ENCODE results near the gene ELF3.
A peak's percentile ranks its signal among the peaks of the same experiment; 100 is the strongest.
"Not testable (repeated sequence)": the region's sequence is repeated elsewhere in the genome, so short reads cannot be mapped to it uniquely, and the experiment has no call there.

Gene ELF3

DNA sequence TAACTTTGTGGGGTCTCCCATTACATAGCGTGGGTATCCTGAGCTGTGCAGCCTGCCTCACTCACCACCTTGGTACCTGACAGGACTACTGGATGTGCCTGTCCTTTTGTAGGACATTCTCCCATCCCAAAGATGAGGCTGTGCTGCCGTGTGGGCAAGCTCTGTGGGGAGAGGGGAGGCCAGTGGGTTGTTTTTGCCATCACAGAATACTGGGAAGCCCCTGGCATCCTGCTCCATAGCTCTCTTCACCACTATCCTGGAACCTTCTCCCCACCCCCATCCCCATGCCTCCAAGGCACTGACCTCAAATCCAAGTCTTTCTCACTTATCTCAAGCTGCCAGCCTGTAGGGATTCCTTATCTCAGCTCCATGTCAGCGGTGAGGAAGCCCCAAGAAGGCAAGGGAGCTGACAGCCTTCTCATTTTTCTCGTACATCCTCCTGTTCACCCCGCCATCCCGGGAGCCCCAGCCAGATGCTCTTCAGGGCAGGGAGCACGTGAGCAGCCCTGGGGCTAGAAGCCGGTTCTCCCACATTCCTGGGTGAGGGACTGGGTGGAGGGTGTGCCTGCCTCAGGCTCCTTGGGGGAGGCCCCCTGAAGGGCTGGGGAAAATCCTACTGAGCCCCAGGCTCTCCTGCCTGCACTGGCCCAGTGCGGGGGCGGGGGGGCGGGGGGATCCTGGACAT is 2.4 kb upstream of the ELF3 start:
- DNase-seq (ENCODE audit: low read depth in 2 of 2) = no peak

DNA sequence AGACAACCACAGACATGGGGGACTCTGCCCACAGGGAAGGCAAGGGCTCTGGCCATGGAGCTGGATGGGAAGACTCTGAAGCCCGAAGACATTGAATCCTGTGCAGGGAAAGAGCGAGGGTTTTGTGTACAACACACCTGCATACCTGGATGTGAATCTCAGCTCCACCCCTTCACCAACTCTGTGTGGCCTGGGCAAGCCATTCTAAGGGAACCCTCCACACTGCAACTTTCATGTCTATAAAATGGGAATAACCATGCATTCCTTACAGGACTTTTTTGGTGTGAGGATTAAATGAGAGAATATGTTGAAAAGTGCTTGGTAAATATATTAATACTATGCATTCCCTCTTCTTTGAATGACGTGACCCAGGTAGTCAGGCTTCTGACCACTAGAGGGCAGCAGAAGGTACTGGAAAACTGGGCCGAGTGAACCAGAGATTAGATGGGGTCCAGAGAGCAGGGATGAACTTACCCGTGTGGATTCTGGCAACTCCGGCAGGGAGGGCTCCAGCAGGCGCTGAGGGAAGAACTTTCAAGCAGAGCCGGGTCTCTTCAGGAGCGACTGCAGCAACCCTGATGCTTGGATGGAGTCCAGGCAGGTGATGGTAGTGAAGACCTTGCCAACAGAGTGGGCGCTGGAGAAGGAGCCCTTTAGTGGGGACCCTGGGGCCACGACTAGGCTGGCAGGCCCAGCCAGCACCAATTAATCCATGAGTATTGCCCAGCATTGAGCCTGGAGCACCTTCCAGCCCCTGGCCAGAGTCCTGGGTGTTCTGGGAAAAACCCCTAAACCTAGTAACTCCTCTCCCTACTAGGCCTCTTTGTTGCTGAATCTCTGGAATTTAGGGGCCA is 834 bp upstream of the ELF3 start:
- peak; percentile 11 to 31 for DNase-seq (ENCODE audit: low read depth in 2 of 2)

DNA sequence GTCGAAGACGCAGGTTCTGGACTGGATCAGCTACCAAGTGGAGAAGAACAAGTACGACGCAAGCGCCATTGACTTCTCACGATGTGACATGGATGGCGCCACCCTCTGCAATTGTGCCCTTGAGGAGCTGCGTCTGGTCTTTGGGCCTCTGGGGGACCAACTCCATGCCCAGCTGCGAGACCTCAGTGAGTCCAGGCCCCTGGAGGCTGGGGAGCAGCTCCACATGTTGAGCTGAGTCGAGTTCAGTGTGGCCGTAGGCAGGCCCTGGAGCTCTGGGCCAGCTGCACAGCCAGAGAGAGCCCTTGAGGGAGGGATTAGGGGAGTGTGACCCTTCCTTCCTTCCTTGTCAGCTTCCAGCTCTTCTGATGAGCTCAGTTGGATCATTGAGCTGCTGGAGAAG is 1.6 kb downstream of the ELF3 start:
- DNase-seq (ENCODE audit: low read depth in 2 of 2) = no peak

DNA sequence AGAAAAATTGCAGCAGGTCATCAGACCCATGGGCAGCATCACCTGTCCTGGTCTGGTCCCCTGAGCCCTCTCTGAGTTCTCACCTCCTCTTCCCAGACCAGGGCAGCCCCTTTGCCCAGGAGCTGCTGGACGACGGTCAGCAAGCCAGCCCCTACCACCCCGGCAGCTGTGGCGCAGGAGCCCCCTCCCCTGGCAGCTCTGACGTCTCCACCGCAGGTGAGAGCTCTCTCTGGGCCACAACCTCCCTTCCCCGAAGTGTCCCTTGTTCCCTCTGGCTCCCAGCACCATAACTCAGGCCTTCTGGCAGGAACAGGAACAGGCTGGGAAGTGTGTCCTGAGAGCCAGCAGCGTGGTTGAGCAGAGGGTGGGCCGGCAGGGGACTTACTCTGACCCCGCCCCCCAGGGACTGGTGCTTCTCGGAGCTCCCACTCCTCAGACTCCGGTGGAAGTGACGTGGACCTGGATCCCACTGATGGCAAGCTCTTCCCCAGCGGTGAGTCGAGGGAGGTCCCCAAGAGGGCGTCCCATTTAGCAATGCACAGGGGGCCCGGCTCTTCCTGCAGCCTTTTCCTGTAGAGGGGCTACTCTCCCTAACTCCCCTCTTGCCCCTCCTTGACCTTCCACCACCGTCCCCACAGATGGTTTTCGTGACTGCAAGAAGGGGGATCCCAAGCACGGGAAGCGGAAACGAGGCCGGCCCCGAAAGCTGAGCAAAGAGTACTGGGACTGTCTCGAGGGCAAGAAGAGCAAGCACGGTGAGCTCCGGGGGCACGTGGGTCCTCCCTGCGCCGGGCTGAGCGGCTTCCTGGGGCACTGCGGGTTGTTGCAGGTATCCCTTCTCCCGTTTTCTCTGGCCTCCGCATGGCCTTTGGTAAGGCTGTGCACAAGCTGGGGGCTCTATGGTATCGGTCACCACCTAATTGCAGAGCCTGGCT is 2.4 kb downstream of the ELF3 start:
- no peak for DNase-seq (ENCODE audit: low read depth in 2 of 2)

DNA sequence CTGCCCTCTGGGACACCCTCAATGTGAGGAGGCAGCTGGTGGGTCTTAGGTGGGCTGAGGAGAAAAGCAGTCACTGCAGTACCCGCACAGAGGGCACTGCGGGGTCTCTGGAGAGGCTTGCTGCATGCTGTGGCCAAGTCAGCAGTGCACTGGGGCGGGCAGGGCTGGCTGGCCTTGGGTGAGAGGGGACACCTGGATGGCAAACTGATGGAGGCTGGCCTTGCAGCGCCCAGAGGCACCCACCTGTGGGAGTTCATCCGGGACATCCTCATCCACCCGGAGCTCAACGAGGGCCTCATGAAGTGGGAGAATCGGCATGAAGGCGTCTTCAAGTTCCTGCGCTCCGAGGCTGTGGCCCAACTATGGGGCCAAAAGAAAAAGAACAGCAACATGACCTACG is 3.2 kb downstream of the ELF3 start:
- no peak for DNase-seq (ENCODE audit: low read depth in 2 of 2)

DNA sequence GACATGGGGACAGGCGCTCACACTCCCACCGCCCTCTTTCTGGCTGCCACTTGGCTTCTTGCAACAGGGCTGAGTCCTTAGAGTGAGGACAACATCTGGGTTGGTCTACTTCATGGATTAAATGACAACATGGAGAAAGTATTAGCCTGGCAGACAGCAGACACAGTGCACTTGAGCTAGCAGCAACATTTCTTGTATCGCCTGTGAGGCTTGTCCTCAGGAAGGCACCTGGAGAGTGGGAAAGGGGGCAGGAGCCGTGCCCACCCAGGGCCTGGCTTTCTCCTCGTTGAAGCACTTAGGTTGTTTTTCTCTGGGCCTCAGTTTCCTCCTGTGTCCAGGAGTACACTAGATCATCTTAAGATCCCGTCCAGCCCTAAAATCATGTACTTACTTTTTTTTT is 3.7 kb downstream of the ELF3 start:
- DNase-seq (ENCODE audit: low read depth in 2 of 2) = no peak

DNA sequence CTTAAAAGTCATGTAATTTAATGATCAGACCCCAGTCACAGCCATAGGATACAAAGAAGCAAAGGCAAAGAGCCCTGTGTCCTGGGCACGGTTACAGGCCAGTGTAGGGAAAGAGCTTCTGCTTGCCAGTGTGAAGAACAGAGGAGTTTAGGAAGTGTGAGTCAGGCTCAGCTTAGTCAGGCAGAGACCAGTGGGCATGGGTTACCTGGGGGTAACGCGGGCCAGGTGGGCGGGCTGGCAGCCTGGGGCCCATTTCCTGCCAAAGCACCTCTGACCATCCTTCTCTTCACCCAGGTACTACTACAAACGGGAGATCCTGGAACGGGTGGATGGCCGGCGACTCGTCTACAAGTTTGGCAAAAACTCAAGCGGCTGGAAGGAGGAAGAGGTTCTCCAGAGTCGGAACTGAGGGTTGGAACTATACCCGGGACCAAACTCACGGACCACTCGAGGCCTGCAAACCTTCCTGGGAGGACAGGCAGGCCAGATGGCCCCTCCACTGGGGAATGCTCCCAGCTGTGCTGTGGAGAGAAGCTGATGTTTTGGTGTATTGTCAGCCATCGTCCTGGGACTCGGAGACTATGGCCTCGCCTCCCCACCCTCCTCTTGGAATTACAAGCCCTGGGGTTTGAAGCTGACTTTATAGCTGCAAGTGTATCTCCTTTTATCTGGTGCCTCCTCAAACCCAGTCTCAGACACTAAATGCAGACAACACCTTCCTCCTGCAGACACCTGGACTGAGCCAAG is 4.7 kb downstream of the ELF3 start:
- no peak for DNase-seq (ENCODE audit: low read depth in 2 of 2)

DNA sequence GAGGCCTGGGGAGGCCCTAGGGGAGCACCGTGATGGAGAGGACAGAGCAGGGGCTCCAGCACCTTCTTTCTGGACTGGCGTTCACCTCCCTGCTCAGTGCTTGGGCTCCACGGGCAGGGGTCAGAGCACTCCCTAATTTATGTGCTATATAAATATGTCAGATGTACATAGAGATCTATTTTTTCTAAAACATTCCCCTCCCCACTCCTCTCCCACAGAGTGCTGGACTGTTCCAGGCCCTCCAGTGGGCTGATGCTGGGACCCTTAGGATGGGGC is 5.2 kb downstream of the ELF3 start:
- DNase-seq (ENCODE audit: low read depth in 2 of 2) = no peak

DNA sequence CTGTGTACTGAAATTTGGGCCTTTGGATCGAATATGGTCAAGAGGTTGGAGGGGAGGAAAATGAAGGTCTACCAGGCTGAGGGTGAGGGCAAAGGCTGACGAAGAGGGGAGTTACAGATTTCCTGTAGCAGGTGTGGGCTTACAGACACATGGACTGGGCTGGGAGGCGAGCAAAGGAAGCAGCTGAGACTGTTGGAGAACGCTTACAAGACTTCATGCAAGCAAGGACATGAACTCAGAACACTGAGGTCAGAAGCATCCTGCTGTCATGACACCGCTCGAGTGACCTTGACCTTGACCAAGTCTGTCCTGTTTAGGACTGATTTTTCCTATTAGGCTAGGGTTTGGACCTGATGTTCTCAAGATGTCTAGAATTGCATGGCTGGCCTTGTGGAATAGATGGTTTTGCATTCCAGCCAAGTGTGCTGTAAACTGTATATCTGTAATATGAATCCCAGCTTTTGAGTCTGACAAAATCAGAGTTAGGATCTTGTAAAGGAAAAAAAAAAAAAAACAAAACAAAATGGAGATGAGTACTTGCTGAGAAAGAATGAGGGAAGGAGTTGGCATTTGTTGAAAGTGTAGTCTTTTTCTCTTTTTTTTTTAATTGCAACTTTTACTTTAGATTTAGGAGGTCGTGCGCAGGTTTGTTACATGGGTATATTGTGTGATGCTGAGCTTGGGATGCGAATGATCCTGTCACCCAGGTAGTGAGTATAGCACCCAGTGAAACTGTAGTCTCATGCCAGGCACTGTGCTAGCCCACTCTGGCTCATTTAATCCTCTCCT is 5.8 kb downstream of the ELF3 start:
- DNase-seq (ENCODE audit: low read depth in 2 of 2) = no peak

DNA sequence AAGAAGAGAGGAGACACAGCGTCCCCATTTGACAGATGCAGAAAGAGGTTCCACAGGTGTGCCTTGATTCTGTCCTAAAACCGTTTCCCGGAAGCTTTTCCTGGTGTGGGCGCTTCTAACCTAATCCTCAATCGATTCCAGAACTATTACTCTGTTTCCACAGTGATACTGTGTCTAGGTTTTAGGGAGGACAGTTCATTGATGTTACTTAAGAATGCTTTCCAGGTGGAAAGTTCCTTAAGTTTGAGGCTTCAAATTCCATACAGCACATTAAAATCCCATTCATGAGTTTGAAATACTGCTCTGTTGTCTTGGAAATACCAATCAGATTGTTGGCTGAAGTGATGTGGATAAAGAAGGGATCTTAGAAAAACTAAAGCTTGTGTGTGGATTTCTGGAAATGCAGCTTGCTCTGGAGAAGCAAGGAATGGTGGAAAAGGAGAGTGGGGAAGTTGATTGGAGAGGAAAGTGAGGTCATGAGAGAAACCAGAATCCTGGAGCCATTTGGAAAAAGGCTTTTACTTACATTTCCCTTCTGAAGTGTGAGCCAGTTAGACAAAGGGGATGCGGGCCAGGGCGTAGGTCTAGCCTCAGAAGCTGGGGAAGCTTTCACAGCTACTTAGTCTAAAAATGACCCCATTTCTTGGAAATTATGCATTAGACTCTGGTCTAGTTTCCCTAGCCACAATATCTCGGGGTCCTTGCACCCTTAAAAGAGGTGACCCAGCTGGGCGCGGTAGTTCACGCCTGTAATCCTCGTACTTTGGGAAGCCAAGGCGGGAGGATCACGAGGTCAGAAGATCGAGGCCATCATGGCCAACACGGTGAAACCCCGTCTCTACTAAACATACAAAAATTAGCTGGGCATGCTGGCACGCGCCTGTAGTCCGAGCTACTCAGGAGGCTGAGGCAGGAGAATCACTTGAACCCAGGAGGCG is 6.7 kb downstream of the ELF3 start:
- DNase-seq (ENCODE audit: low read depth in 2 of 2) = no peak

DNA sequence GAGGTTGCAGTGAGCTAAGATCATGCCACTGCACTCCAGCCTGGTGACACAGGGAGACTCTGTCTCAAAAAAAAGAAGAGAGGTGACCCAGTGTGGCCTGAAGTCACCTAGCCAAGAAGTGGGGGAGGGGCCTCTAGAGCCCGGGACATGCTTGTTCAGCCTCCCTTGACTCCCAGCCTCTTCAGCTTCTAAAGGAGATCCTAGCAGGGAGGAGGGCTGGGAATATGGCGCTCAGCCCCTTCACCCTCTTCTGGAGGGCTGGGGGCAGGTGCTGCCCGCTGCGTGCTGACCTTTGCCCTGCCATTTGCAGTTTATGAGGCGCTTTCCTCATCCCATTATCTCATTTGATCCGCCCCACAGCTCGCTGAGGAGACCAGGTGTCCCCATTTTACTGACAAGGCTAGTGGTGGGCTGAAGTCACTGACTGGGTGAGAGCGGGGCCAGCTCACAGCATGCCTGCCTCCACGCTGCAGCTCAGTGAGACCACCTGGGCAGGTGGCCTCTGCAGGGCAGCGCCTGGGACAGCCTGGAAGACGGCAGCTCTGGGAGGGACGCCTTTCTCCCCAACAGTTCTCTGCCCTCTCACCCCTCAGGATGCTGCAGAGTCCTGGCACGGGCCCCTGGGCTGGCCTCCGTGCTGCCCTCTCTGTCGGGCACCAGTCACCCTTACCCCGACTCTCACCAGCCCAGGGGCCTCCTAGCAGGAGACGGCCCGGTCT is 7.5 kb downstream of the ELF3 start:
- DNase-seq (ENCODE audit: low read depth in 2 of 2) = no peak

DNA sequence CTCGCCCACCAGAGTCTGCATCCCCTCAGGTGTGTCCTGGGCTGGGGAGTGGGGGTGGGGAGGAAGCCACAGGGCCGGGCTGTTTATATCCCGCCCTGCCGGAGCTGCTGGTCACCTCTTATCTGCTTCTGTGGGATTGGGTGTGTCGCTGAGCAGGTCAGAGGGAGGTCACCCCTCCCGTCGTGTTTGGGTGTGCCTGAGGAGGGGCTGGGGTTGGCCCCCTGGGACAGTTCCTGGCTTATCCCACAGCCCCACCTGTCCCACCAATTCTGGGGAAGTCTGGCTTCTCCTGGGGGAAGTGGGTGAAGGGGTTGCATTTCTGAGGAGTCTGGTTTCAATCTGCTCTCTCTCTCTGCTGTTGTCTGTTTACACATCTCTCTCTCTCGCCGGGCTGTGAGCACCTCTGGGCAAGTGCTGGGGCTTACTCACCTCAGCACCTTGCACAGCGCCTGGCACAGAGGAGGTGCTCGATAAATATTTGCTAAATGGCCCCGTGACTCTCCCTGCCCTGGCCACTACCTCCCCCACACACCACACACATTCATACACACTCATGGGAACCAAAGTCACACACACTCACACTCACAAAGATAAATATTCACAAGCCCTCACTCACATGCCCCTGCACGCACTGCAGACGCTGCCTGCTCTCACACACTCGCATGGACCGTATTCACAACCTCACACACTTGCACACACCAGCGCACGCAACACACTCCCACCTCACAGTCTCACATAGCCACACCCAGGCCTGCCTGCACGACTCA is 8.3 kb downstream of the ELF3 start:
- no peak for DNase-seq (ENCODE audit: low read depth in 2 of 2)

DNA sequence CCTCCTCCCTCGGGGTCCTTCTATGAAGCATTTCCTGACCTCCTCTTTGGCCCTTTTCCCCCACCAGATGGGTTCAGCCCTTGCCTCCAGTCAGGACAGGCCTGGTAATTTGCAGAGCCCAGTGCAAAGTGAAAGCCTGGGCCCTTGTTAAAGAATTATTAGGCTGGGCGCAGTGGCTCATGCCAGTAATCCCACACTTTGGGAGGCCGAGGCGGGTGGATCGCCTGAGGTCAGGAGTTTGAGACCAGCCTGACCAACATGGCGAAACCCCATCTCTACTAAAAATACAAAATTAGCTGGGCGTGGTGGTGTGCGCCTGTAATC is 8.8 kb downstream of the ELF3 start:
- not testable (repeated sequence) for DNase-seq (ENCODE audit: low read depth in 2 of 2)

DNA sequence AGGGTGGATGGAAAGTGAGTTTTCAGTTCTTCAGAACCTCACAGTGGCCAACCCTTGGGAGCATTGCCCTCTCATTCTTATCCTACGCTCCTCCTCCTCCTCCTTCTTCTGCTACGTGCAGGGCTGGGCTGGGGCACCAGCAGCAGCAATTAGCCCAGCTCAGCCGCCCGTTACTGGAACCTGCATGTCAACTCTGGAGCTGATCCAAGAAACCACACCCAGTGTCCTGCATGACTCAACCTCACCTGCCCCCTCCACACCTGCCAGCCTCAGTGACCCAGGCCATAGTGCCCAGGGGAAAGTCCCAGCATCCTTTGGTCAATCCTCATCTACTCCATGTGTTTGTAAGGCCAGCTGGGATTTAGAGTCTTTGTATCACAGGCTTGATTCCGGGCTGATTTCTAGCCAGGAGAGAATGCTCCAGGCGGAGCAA is 12.6 kb downstream of the ELF3 start:
- no peak for DNase-seq (ENCODE audit: low read depth in 2 of 2)

DNA sequence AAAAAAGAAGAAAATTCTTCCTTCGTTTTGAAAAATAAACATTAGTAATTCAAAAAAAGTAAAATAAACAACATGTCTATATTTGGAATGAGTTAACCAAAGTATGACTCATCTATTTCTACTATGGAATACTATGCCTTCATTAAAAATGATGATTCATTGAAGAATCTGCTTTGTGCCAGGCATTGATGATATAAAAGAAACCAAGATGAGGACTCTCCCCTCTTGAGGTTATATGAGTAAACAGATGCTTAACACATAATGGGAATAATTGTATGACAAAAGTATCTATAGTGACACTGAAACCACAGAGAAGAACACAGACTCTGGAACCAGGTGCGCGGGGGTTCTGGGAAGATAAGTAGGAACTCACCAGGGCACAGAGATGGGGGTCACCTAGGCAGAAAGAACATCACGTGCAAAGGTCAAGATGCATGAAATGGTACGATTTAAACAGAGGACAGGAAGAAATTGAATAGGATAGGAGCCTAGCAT is 18.8 kb downstream of the ELF3 start:
- DNase-seq (ENCODE audit: low read depth in 2 of 2) = no peak

DNA sequence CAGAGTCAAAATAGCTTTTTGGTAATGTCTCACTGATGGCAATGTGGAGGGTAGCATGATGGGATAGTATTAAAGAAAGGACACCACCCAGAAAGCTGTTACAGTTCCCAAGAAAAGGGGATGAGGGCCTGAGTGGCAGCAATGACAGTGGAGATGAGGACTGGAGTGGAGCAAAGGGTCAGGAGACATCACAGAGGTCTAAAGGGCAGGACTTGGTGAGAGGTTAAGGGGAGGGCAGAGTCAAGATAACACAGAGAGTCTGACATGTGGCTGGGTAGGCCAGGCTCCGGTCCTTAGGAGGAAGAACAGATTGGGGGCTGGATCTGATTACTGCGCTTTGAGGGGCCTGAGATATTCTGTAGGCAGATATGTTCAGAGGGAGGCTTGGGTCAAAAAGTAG is 19.3 kb downstream of the ELF3 start:
- DNase-seq (ENCODE audit: low read depth in 2 of 2) = no peak

DNA sequence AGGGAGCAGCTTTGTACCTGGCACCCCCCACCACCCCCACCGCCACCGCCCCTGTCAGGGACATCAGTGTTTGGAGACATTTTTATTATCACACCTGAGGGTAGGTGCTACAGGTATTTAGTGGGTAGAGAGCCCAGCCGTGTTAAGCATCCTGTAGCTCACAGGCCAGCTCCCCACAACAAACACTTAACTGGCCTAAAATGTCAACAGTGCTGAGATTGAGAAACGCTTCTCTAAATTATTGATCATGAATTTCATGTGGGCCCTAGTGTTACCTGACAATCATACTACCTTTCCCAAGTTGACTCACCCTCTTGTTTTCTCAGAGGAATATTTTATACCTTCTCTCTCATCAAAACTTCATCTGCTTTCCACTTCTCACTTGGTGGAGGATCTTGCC is 21.4 kb downstream of the ELF3 start:
- no peak for DNase-seq (ENCODE audit: low read depth in 2 of 2)

DNA sequence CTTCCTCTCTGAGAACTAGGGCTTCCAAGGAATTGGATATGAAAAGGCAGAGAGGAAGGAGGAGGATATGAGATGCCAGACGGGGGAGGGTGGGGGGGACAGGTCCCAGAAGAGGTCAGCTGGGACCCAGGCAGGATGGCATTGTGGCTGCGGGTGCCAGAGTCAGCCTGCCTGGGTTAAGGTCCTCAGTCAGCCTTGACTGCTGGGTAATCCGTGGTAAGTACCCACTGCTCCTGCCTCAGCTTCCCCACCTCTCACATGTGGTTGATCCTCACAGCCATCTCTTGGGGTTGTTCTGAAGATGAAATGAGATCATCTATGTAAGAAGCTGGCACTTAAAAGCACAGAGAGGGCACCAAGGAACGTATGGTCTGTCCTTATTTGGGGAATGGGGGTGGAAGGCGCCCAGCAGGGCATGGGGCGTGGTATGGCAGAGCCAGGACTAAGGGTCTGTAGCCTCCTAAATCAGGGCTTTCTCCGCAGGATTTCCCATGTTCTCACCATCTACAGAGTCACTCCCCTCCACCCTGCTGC is 23.8 kb downstream of the ELF3 start:
- no peak for DNase-seq (ENCODE audit: low read depth in 2 of 2)

Measured in stimulated activated CD8-positive, alpha-beta memory T cell treated with anti-CD3 and anti-CD28 coated beads, Interleukin-7, amount 100 ng/mL, for 4 hours (primary cell).